Left kidney (tissue), 2 donors: ENCODE results near the gene CDH4. TPM values are rescaled to one million over a fixed set of nuclear protein-coding genes. Genes with fewer than 3 reads are reported as not detected.

Source experiments
- DNase-seq: peaks from one replicate; pipeline ENCODE4 v3.0.0-alpha.2; 2013
- polyA plus RNA-seq: library from polyadenylated mRNA; unstranded; fragments of 120-200 nt; gene quantifications from one replicate; pipeline ENCODE4 v1.2.1, GENCODE V29; 2013; ENCODE audit not compliant: insufficient read length

Gene CDH4
- polyA plus RNA-seq, 1 donor = 7.3 TPM

- DNase-seq = no peak
These were observed 538.2 kb downstream of the CDH4 start for GRCh38 chr20:61790116-61790827.

- DNase-seq = no peak
These were observed 539.9 kb downstream of the CDH4 start for GRCh38 chr20:61791995-61792394.

- no peak for DNase-seq
These were observed 543.9 kb downstream of the CDH4 start for GRCh38 chr20:61795669-61796630.

- no peak for DNase-seq
These were observed 544.7 kb downstream of the CDH4 start for GRCh38 chr20:61796738-61797137.

- DNase-seq = no peak
These were observed 545.1 kb downstream of the CDH4 start for GRCh38 chr20:61797200-61797599.

- DNase-seq = no peak
These were observed 545.9 kb downstream of the CDH4 start for GRCh38 chr20:61797971-61798411.

GRCh38 chr20:61798632-61799031 is 546.6 kb downstream of the CDH4 start:
- DNase-seq = no peak

GRCh38 chr20:61799394-61799923 is 547.4 kb downstream of the CDH4 start:
- DNase-seq = no peak

GRCh38 chr20:61799928-61800327 is 547.9 kb downstream of the CDH4 start:
- DNase-seq = no peak

GRCh38 chr20:61800359-61801064 is 548.5 kb downstream of the CDH4 start:
- DNase-seq = no peak

- no peak for DNase-seq
These were observed 549.0 kb downstream of the CDH4 start for GRCh38 chr20:61801065-61801360.

- no peak for DNase-seq
These were observed 549.4 kb downstream of the CDH4 start for GRCh38 chr20:61801428-61801827.

GRCh38 chr20:61801857-61802442 is 549.9 kb downstream of the CDH4 start:
- DNase-seq = no peak

GRCh38 chr20:61802721-61803311 is 550.8 kb downstream of the CDH4 start:
- no peak for DNase-seq

- DNase-seq = no peak
These were observed 551.4 kb downstream of the CDH4 start for GRCh38 chr20:61803416-61803914.

- DNase-seq = no peak
These were observed 552.1 kb downstream of the CDH4 start for GRCh38 chr20:61803915-61804751.

GRCh38 chr20:61804752-61805295 is 552.8 kb downstream of the CDH4 start:
- no peak for DNase-seq

GRCh38 chr20:61805365-61805764 is 553.3 kb downstream of the CDH4 start:
- no peak for DNase-seq

GRCh38 chr20:61805781-61806180 is 553.7 kb downstream of the CDH4 start:
- DNase-seq = no peak

- no peak for DNase-seq
These were observed 554.3 kb downstream of the CDH4 start for GRCh38 chr20:61806314-61806713.
